Stimulated activated naive B cell treated with anti-CD40 and anti-IgM and Interleukin-4, amounts not matched to agents 10 μg/mL and 1 μg/mL and 100 μg/mL, for 72 hours (primary cell): Measurements from ENCODE around the gene FEM1A.
"Not testable (repeated sequence)": the region's sequence is repeated elsewhere in the genome, so short reads cannot be mapped to it uniquely, and the experiment has no call there.

Source experiments
- ATAC-seq, 2 donors: fragments of 150-1000 bp; cut with Tn5 transposase; replicated peaks; 2 replicates each; pipeline ENCODE4 v1.10.0; 2021; ENCODE audit warnings: moderate library complexity in 1 of 2
- DNase-seq: peaks from one replicate; pipeline ENCODE4 v3.0.0; 2021
- H3K27ac Mint-ChIP-seq: one replicate; pipeline ENCODE4 v1.8.0; 2022; ENCODE audit warnings: mild to moderate bottlenecking, mixed read lengths
- H3K27me3 Mint-ChIP-seq, 2 donors: one replicate each; pipeline ENCODE4 v1.8.0; 2022; ENCODE audit warnings: mixed read lengths in 2 of 2
- H3K36me3 Mint-ChIP-seq, 2 donors: one replicate each; pipeline ENCODE4 v1.8.0; 2022; ENCODE audit warnings: mixed read lengths in 2 of 2, mild to moderate bottlenecking in 1 of 2
- H3K4me1 Mint-ChIP-seq, 2 donors: one replicate each; pipeline ENCODE4 v1.8.0; 2022; ENCODE audit warnings: mixed read lengths in 2 of 2, mild to moderate bottlenecking in 1 of 2
- H3K4me3 Mint-ChIP-seq, 2 donors: one replicate each; pipeline ENCODE4 v1.8.0; 2022; ENCODE audit warnings: mild to moderate bottlenecking in 2 of 2, mixed read lengths in 2 of 2, moderate library complexity in 1 of 2
- H3K9me3 Mint-ChIP-seq, 2 donors: one replicate each; pipeline ENCODE4 v1.8.0; 2022; ENCODE audit warnings: mixed read lengths in 2 of 2, mild to moderate bottlenecking in 1 of 2

FEM1A gene

DNA sequence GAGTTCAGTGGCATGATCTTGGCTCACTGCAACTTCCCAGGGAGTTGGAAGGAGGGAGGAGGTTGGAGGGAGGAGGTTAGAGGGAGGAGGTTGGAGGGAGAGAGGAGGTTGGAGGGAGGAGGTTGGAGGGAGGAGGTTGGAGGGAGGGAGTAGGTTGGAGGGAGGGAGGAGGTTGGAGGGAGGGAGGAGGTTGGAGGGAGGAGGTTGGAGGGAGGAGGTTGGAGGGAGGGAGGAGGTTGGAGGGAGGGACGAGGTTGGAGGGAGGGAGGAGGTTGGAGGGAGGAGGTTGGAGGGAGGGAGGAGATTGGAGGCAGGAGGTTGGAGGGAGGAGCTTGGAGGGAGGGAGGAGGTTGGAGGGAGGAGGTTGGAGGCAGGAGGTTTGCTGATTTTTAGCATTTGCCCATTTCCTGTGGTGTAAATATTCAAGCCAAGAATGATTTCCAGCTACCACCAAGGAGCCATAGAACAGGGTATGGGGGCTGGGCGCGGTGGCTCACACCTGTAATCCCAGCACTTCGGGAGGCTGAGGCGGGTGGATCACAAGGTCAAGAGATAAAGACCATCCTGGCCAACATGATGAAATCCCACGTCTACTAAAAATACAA is 5.0 kb upstream of the FEM1A start:
- not testable (repeated sequence) for H3K4me3 Mint-ChIP-seq, DNase-seq, ATAC-seq, H3K9me3 Mint-ChIP-seq, H3K4me1 Mint-ChIP-seq, H3K36me3 Mint-ChIP-seq, H3K27me3 Mint-ChIP-seq, H3K27ac Mint-ChIP-seq

DNA sequence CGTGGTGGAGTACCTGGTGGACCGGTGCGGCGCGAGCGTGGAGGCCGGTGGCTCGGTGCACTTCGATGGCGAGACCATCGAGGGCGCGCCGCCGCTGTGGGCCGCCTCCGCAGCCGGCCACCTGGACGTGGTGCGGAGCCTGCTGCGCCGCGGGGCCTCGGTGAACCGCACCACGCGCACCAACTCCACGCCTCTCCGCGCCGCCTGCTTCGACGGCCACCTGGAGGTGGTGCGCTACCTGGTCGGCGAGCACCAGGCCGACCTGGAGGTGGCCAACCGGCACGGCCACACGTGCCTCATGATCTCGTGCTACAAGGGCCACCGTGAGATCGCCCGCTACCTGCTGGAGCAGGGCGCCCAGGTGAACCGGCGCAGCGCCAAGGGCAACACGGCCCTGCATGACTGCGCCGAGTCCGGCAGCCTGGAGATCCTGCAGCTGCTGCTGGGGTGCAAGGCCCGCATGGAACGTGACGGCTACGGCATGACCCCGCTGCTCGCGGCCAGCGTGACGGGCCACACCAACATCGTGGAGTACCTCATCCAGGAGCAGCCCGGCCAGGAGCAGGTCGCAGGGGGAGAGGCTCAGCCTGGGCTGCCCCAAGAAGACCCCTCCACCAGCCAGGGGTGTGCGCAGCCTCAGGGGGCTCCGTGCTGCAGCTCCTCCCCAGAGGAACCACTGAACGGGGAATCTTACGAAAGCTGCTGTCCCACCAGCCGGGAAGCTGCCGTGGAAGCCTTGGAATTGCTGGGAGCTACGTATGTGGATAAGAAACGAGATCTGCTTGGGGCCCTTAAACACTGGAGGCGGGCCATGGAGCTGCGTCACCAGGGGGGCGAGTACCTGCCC is 708 bp downstream of the FEM1A start:
- Mint-ChIP-seq H3K4me1 (peaks cover 24 to 45% of the 10 kb centered on the region in 2 donors), H3K27ac (peak overlapping the region; percentile 93), H3K36me3 (peaks cover 11 to 31% of the 10 kb centered on the region in 2 donors), H3K4me3 (peak overlapping the region; percentile 87 to 90)
- DNase-seq, ATAC-seq, H3K9me3 Mint-ChIP-seq, H3K27me3 Mint-ChIP-seq: not testable (repeated sequence)

DNA sequence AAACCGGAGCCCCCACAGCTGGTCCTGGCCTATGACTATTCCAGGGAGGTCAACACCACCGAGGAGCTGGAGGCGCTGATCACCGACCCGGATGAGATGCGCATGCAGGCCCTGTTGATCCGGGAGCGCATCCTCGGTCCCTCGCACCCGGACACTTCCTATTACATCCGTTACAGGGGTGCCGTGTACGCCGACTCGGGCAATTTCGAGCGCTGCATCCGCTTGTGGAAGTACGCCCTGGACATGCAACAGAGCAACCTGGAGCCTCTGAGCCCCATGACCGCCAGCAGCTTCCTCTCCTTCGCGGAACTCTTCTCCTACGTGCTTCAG is 1.3 kb downstream of the FEM1A start:
- Mint-ChIP-seq H3K4me1 (peaks cover 24 to 45% of the 10 kb centered on the region in 2 donors), H3K27ac (peak overlapping the region; percentile 93), H3K4me3 (peak overlapping the region; percentile 87 to 90), H3K36me3 (peaks cover 11 to 36% of the 10 kb centered on the region in 2 donors)
- not testable (repeated sequence) for H3K9me3 Mint-ChIP-seq, DNase-seq, H3K27me3 Mint-ChIP-seq, ATAC-seq

DNA sequence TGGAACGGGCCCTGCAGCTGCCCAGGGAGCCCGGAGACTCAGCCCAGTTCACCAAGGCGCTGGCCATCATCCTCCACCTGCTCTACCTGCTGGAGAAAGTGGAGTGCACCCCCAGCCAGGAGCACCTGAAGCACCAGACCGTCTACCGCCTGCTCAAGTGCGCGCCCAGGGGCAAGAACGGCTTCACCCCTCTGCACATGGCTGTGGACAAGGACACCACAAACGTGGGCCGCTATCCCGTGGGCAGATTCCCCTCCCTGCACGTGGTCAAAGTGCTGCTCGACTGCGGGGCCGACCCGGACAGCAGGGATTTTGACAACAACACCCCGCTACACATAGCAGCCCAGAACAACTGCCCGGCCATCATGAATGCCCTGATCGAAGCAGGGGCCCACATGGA is 1.7 kb downstream of the FEM1A start:
- Mint-ChIP-seq H3K27ac (peak overlapping the region; percentile 31), H3K4me3 (peak overlapping the region; percentile 87 to 90), H3K36me3 (peaks cover 11 to 36% of the 10 kb centered on the region in 2 donors), H3K4me1 (peaks cover 24 to 45% of the 10 kb centered on the region in 2 donors)
- not testable (repeated sequence) for ATAC-seq, H3K9me3 Mint-ChIP-seq, H3K27me3 Mint-ChIP-seq, DNase-seq

DNA sequence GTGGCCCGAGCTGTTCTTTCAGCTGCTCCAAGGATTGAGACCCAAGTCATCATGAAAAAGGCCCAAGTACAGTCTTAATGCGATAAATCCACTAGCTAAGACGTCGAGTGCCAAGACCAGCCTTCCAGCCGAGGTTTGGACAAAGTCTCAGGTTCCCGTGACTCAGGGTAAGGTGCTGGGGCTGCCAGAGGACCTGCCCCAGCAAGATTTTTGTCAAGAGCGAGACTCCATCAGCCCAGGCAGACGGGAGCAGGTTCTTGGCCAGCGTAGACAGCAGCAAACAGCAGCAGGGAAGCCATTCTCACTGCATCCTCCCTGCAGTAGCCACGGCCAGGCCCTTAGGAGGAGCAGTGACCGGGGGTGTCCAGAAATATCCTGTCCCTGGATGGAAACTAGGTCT is 3.4 kb downstream of the FEM1A start:
- Mint-ChIP-seq H3K9me3 (no peaks in the 10 kb centered on the region), H3K4me1 (peaks cover 24 to 45% of the 10 kb centered on the region in 2 donors), H3K27ac (peak overlapping the region; percentile 62), H3K4me3 (no peak overlapping the region), H3K36me3 (peaks cover 18 to 46% of the 10 kb centered on the region in 2 donors), H3K27me3 (no peaks in the 10 kb centered on the region)
- no peak for DNase-seq
- no peak for ATAC-seq

DNA sequence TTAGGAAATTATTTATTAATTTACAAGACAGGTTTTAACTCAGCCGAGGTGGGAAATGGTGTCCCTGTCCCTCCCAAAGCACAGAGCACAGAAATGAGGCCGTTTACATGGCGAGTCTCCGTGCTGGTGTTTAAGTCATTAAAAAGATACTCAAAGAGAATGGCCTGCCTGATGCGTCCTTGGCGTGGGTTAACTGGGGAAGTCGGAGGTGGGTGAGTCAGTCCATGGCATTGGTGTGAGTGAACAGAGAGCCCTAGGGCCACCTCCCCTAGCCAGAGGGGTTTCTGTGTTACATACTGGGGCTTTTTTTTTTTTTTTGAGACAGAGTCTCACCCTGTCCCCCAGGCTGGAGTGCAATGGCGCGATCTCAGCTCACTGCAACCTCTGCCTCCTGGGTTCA is 3.9 kb downstream of the FEM1A start:
- Mint-ChIP-seq H3K9me3 (no peaks in the 10 kb centered on the region), H3K36me3 (peaks cover 18 to 46% of the 10 kb centered on the region in 2 donors), H3K27me3 (no peaks in the 10 kb centered on the region), H3K4me3 (peak overlapping the region in 1 of 2 donors; percentile 3), H3K4me1 (peaks cover 24 to 45% of the 10 kb centered on the region in 2 donors), H3K27ac (no peak overlapping the region)
- ATAC-seq (no peak), DNase-seq (no peak)

DNA sequence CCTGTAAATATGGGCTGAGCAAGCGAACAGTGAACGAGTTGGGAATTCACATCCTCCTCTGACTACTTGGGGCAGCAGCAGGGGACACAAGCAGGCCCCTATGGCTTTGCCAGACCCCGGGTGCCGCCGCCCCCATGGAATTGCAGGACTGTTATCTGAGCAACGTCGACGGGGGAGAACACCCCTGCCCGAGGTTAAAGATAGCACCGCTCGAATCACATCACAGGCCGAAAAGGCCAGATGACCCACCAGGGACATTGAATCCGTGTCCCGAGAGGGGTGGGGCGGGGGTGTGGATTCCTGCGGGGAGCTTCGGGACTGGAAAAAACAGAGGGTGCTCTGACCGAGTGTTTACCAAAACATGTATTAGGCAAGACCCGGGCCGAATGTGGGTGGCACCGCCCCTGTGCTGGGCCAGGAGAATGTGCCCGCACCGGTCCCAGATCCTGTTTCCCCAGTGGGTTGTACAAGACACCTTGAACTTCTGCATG is 9.1 kb downstream of the FEM1A start:
- no peak overlapping the region for H3K27ac Mint-ChIP-seq
- H3K27me3 Mint-ChIP-seq, result no peaks in the 10 kb centered on the region
- no peak overlapping the region for H3K4me3 Mint-ChIP-seq
- no peaks in the 10 kb centered on the region for H3K9me3 Mint-ChIP-seq
- ATAC-seq (no peak), DNase-seq (no peak)
- peaks cover 7 to 16% of the 10 kb centered on the region in 2 donors for H3K4me1 Mint-ChIP-seq
- peaks cover 13 to 23% of the 10 kb centered on the region in 2 donors for H3K36me3 Mint-ChIP-seq

DNA sequence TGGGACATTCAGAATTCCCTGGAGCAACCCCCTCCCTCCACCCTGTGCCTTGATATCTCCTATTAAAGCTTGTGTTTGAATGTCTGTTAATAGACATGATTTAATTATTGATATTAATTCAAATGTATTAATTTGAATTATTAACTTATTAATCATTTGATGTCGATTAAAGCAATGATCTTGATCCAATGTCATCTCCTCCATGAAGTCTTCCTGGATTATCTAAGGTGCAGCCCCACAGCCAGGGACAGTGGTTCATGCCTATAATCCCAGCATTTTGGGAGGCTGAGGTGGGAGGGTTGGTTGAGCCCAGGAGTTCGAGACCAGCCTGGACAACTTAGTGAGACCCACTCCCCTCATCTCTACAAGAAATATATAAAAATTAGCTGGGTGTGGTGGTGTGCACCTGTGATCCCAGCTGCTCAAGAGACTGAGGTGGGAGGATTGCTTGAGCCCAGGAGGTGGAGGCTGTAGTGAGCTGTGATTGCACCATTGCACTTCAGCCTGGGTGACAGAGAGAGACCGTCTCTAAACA is 9.6 kb downstream of the FEM1A start:
- Mint-ChIP-seq H3K4me1 (peaks cover 7 to 15% of the 10 kb centered on the region in 2 donors), H3K4me3 (no peak overlapping the region), H3K27ac (no peak overlapping the region), H3K9me3 (no peaks in the 10 kb centered on the region), H3K36me3 (peaks cover 13 to 23% of the 10 kb centered on the region in 2 donors), H3K27me3 (no peaks in the 10 kb centered on the region)
- DNase-seq (no peak), ATAC-seq (no peak)

DNA sequence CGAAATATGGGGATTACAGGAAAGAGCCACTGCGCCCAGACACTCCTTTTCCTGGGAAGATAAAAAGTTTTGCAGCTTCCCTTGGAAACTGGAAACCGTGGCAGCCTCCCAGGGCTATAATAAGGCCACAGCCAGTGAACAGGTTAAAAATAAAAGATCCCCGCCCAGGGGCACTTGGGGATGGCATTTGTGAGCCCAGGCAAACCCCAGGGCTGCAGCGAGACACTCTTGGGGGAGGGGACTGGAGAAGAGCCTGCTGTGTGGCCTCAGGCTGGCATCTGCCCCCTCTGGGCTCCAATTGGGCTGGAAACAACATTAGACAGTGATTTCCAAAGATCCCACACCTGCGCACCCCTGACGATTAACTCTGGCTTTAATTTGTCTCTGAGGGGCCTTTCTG is 11.2 kb downstream of the FEM1A start:
- peaks cover 0 to 16% of the 10 kb centered on the region in 2 donors for H3K4me1 Mint-ChIP-seq
- H3K9me3 Mint-ChIP-seq, result no peaks in the 10 kb centered on the region
- H3K27me3 Mint-ChIP-seq, result no peaks in the 10 kb centered on the region
- peaks cover 7 to 10% of the 10 kb centered on the region in 2 donors for H3K36me3 Mint-ChIP-seq
- ATAC-seq (no peak), DNase-seq (no peak)
- H3K27ac Mint-ChIP-seq, result no peak overlapping the region
- no peak overlapping the region for H3K4me3 Mint-ChIP-seq

DNA sequence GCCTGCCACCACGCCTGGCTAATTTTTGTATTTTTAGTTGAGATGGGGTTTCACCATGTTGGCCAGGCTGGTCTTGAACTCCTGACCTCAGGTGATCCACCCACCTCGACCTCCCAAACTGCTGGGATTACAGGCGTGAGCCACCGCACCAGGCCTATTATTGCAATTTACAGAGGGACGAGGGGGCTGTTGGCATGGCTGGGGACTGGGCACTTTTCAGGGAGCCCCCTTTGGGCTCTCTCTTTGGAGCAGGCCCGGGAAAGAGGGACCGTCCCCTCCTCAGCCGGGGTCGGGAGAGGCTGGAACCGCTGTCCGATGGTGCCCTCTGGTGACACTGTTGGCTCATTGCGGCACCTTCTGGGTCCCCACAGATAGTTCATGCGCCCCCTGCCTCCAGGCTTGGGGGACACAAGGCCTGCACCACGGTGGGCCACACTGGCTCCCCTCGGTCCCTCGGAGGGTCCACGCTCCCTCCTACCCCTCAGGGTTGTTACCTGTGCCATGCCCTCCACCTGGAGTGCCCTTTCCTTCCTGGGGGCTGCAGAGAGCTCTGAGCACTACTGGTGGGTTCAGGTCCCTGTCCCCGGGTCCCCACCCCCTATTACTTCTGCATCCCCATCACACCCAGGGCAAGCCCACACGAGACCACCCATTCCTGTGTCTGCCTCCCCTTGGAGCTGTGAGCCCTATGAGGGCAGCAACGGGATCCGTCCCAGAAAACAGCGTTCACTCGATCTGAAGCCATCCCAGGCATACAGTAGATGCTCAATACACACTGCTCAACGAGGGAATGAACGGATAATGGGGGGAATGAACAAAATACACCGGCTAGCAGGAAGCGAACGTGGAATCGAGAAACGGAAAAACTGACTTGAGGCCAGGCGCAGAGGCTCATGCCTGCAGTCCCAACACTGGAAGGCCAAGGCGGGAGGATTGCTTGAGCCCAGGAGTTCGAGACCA is 12.5 kb downstream of the FEM1A start:
- peak; percentile 47 for DNase-seq
- peak; percentile 82 to 86 for ATAC-seq
- no peaks in the 10 kb centered on the region for H3K27me3 Mint-ChIP-seq
- H3K4me3 Mint-ChIP-seq, result peak overlapping the region in 1 of 2 donors; percentile 57
- no peak overlapping the region for H3K27ac Mint-ChIP-seq
- H3K4me1 Mint-ChIP-seq, result peaks cover 0 to 16% of the 10 kb centered on the region in 2 donors
- H3K36me3 Mint-ChIP-seq, result peaks cover 2 to 4% of the 10 kb centered on the region in 2 donors
- no peaks in the 10 kb centered on the region for H3K9me3 Mint-ChIP-seq

DNA sequence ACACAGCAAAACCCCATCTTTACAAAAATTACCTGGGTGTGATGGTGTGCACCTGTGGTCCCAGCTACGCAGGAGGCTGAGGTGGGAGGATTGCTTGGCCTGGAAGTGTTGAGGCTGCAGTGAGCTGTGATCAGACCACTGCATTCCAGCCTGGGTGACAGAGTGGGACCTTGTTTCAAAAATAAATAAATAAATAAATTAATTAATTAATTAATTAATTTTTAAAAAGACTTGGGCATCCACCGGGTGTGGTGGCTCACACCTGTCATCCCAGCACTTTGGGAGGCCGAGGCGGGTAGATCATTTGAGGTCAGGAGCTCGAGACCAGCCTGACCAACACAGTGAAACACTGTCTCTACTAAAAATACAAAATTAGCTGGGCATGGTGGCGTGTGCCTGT is 13.6 kb downstream of the FEM1A start:
- not testable (repeated sequence) for ATAC-seq, H3K4me3 Mint-ChIP-seq, DNase-seq, H3K27me3 Mint-ChIP-seq, H3K36me3 Mint-ChIP-seq, H3K9me3 Mint-ChIP-seq, H3K27ac Mint-ChIP-seq
- H3K4me1 Mint-ChIP-seq, result peaks cover 3 to 25% of the 10 kb centered on the region in 2 donors

DNA sequence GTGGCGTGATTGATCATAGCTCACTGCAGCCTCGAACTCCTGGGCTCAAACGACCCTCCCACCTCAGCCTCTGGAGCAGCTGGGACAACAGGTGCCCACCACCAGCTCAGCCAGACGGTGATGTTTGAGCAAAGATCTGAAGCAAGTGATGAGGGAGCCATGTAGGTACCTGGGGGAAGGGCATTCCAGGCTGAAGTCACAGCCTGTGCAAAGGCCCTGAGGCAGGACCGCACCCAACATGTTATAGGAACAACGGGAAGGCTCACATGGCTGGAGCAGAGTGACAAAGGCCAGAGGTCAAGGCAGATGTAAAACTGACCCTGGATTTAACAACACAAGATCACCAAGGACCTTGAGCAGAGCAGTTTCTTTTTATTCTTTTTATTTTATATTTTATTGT is 14.8 kb downstream of the FEM1A start:
- DNase-seq, result no peak
- Mint-ChIP-seq H3K4me1 (peaks cover 8 to 33% of the 10 kb centered on the region in 2 donors), H3K9me3 (no peaks in the 10 kb centered on the region), H3K36me3 (no peaks in the 10 kb centered on the region), H3K27me3 (no peaks in the 10 kb centered on the region), H3K27ac (no peak overlapping the region), H3K4me3 (no peak overlapping the region)
- ATAC-seq, result no peak

DNA sequence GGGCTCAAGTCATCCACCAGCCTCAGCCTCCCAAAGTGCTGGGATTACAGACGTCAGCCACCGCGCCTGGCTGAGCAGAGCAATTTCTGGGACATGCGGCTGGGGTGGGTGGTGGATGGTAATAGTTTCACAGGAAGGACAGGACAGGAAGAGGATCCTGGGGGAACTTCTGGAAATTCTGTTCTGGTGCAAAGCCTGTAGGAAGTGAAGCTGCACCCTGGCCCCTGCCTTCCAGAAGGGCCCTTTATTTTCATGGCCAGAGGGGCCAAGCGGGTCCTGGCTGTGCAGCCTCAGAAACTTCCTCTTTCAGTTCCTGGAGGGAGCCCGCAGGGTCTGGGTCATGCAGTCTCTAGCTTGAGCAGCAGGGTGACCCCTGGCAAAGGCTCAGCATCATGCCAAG is 15.7 kb downstream of the FEM1A start:
- H3K9me3 Mint-ChIP-seq, result no peaks in the 10 kb centered on the region
- H3K4me1 Mint-ChIP-seq, result peaks cover 14 to 41% of the 10 kb centered on the region in 2 donors
- DNase-seq (no peak), ATAC-seq (peak; percentile 33 to 50)
- H3K27me3 Mint-ChIP-seq, result no peaks in the 10 kb centered on the region
- no peak overlapping the region for H3K4me3 Mint-ChIP-seq
- H3K27ac Mint-ChIP-seq, result no peak overlapping the region
- H3K36me3 Mint-ChIP-seq, result no peaks in the 10 kb centered on the region
